ENCODE results near the gene TRAPPC2. TPM values are rescaled to one million over a fixed set of nuclear protein-coding genes. Genes with fewer than 3 reads are reported as not detected.
A peak's percentile ranks its signal among the peaks of the same experiment; 100 is the strongest.

The TRAPPC2 gene
- total RNA-seq (10 to 100 TPM in 4 of 5 donors, 1 to 10 TPM in 1; 9.0 to 37.9 (median 16.5) TPM), polyA plus RNA-seq (10 to 100 TPM in 1 of 3 donors, 1 to 10 TPM in 2; 5.7 to 12.5 (median 7.3) TPM)
- long read RNA-seq, donor 1, partial matches to known transcripts = 14 of 17 reads
- long read RNA-seq, donor 1, other reads (novel, unspliced or antisense) = 0 of 17 reads
- long read RNA-seq, donor 2, partial matches to known transcripts = 0 of 2 reads
- long read RNA-seq, donor 2, other reads (novel, unspliced or antisense) = 0 of 2 reads
- long read RNA-seq, donor 3, partial matches to known transcripts = 21 of 26 reads
- long read RNA-seq, donor 3, other reads (novel, unspliced or antisense) = 0 of 26 reads
- long read RNA-seq, donor 4 = 0 reads
- long read RNA-seq, donor 5, partial matches to known transcripts = 0 of 2 reads
- long read RNA-seq, donor 5, other reads (novel, unspliced or antisense) = 0 of 2 reads
- long read RNA-seq, donor 6, partial matches to known transcripts = 408 of 412 reads
- long read RNA-seq, donor 6, other reads (novel, unspliced or antisense) = 0 of 412 reads
- long read RNA-seq, donor 7, partial matches to known transcripts = 0 of 1 reads
- long read RNA-seq, donor 7, other reads (novel, unspliced or antisense) = 0 of 1 reads
- long read RNA-seq, donor 8, partial matches to known transcripts = 0 of 1 reads
- long read RNA-seq, donor 8, other reads (novel, unspliced or antisense) = 0 of 1 reads
- long read RNA-seq, donor 9, partial matches to known transcripts = 0 of 3 reads
- long read RNA-seq, donor 9, other reads (novel, unspliced or antisense) = 0 of 3 reads
- long read RNA-seq, donor 10, partial matches to known transcripts = 0 of 1 reads
- long read RNA-seq, donor 10, other reads (novel, unspliced or antisense) = 0 of 1 reads

DNA sequence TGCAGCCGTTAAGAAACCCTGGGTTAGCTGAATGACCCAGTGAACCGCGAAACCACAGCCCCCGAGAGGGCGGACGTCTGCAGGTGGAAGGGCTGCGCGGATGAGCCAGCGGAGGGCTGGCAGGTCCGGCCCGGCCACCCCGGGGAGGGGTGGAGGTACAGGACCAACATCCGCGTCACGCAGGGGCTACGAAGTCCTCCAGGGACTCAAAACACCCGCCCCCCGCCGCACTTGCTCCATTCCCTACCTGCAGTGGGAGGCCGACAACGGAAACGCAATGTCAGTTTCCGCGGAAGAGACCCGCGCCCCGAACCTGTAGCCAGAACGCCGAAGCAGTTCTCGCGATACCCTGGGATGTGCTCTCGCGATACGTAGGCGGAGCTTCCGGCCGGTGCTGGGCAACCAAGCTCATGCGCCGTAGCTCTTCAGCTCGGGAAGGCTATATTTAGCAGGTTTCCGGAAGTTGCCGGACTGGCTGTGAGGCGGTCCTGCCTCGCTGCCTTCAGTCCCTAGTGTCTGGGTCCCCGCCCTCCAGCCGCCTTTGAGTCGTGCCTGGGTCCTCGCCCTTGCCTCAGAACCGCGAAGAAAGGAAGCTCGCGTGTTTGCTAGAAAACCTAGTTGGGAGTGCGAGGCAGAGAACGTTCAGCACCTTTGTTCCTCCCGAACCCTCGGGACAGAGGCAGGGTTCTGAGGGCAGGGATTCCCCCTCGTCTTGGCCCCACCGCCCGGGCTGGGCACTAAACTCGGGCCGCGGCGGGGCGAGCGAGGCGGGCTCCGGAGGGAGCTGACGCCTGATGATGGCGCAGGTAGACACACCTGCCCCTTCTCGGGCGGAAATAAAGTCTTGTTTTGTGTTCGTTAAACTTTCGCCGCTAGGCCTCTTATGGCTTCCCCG is at the start of gene TRAPPC2, which contains the start of gene OFD1:
Gene TRAPPC2 (minus strand): TSS at position 343 of the 895 bp plus-strand sequence. CDS start 14,657 bp downstream, outside the sequence.
Gene OFD1 (plus strand): TSS at position 471 of the 895 bp plus-strand sequence. CDS start 324 bp downstream, at position 795.
- intact Hi-C loops (cut with DNase I; ENCODE audit: low total_unique reads) = no loop called here
- peak in 2 of 4 donors; percentile 82 to 97 for TF ChIP-seq POLR2A (IDR thresholded peaks at IDR 0.05)
- TF ChIP-seq, protein P1, sequence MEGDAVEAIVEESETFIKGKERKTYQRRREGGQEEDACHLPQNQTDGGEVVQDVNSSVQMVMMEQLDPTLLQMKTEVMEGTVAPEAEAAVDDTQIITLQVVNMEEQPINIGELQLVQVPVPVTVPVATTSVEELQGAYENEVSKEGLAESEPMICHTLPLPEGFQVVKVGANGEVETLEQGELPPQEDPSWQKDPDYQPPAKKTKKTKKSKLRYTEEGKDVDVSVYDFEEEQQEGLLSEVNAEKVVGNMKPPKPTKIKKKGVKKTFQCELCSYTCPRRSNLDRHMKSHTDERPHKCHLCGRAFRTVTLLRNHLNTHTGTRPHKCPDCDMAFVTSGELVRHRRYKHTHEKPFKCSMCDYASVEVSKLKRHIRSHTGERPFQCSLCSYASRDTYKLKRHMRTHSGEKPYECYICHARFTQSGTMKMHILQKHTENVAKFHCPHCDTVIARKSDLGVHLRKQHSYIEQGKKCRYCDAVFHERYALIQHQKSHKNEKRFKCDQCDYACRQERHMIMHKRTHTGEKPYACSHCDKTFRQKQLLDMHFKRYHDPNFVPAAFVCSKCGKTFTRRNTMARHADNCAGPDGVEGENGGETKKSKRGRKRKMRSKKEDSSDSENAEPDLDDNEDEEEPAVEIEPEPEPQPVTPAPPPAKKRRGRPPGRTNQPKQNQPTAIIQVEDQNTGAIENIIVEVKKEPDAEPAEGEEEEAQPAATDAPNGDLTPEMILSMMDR (IDR thresholded peaks at IDR 0.05) = no peak
- peak; percentile 94 to 98 (median 98) for TF ChIP-seq POLR2AphosphoS5 (IDR thresholded peaks at IDR 0.05)
- TF ChIP-seq EP300 (IDR thresholded peaks at IDR 0.05) = no peak

DNA sequence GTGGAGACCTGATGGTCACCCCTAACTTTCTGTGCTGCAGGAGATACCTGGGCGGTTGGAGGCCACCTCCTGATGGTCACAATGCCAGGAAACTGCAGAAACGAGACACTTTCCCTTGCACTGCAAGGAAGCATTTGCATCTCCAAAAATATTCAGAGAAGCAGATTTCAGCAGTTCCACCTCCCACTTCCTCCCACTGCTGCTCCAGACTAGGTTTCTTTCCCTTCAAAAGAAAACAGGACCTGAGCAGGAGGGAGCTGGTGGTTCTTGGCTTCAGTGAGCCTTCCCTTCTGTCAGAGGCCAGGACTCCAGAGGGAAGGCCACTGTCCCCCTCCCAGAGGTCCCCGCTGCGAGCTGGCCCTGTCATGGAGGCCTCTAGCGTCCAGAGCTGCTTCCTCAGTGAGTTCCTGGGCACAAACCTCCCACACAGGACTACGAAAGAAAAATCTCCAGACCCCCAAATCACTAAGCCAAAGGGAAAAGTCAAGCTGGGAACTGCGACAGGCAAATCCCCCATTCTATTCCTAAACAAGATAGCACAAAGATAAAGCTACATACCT is 46.5 kb upstream of the TRAPPC2 start:
- WGBS, 5 donors = 66 to 72% (median 70%) methylated on average over 7 of the region's 7 CpGs

More for the DNA sequence above, at the start of gene TRAPPC2, which contains the start of gene OFD1:
- peak within 1 kb of the TSS; percentile 85 to 95 (median 91) for H3K27ac ChIP-seq
- 0 to 2% (median 1%) methylated on average over 9 to 75 of the region's 75 CpGs for WGBS, 5 donors
- H3K9me3 ChIP-seq = no peaks in the 10 kb centered on the region
- H3K4me1 ChIP-seq = peaks cover 5 to 61% (median 28%) of the 10 kb centered on the region in 4 donors
- peak; percentile 95 to 98 for DNase-seq
- peaks cover 0 to 10% (median under 1%) of the 10 kb centered on the region in 4 donors for H3K36me3 ChIP-seq
- H3K27me3 ChIP-seq = peaks cover 0 to 10% (median 0%) of the 10 kb centered on the region in 3 donors
- H3K4me3 ChIP-seq = peak within 1 kb of the TSS; percentile 57 to 81 (median 70)

DNA sequence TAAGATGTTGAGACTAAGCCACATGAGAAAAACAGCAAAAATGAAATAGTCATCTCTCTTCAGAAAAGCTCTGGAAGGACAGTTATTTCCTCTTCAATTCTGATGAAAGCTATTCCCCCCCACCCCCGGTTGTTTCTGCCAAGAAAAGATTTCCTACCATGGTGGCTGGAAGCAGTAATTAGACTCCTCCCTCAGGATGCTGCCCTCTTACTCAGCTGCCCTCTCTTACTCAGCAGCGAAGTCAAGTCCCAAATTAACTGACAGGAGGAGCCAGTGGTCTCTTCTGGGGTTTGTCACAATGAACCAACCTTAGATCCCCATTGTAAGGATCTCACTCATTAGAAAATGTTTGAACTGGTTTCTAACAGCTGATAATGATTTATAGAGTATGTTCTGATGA is 44.5 kb upstream of the TRAPPC2 start:
- H3K4me1 ChIP-seq = no peaks in the 10 kb centered on the region
- H3K27ac ChIP-seq = no peak overlapping the region
- peaks cover 0 to 29% (median 25%) of the 10 kb centered on the region in 4 donors for H3K36me3 ChIP-seq
- DNase-seq = peak in 1 of 2 donors; percentile 23
- WGBS, 5 donors = 38 to 65% (median 43%) methylated on average over 2 of the region's 2 CpGs
- no peaks in the 10 kb centered on the region for H3K27me3 ChIP-seq
- intact Hi-C loops (cut with DNase I; ENCODE audit: low total_unique reads) = no loop called here
- no peak overlapping the region for H3K4me3 ChIP-seq
- H3K9me3 ChIP-seq = no peaks in the 10 kb centered on the region
- TF ChIP-seq, protein P1 (IDR thresholded peaks at IDR 0.05) = no peak
- TF ChIP-seq POLR2AphosphoS5 (IDR thresholded peaks at IDR 0.05) (no peak), EP300 (IDR thresholded peaks at IDR 0.05) (no peak), POLR2A (IDR thresholded peaks at IDR 0.05) (no peak)

More for the DNA sequence above, 46.5 kb upstream of the TRAPPC2 start:
- Histone ChIP-seq H3K9me3 (no peaks in the 10 kb centered on the region), H3K27ac (no peak overlapping the region), H3K36me3 (peaks cover 0 to 9% (median 5%) of the 10 kb centered on the region in 4 donors), H3K4me1 (no peaks in the 10 kb centered on the region), H3K4me3 (no peak overlapping the region), H3K27me3 (peaks cover 0 to 2% (median 0%) of the 10 kb centered on the region in 3 donors)
- intact Hi-C loops (cut with DNase I; ENCODE audit: low total_unique reads) = no loop called here
- TF ChIP-seq POLR2AphosphoS5 (IDR thresholded peaks at IDR 0.05) (no peak), EP300 (IDR thresholded peaks at IDR 0.05) (no peak), POLR2A (IDR thresholded peaks at IDR 0.05) (no peak)
- TF ChIP-seq, protein P1 (IDR thresholded peaks at IDR 0.05) = no peak
- no peak for DNase-seq
